CD14-positive monocyte (primary cell): Measurements from ENCODE around the gene ZNF467. TPM values are rescaled to one million over a fixed set of nuclear protein-coding genes. Genes with fewer than 3 reads are reported as not detected.

Source experiments
- DNase-seq, 3 donors: peaks; one replicate each; pipeline ENCODE4 v3.0.0-alpha.2; 2011 to 2022
- H2AFZ ChIP-seq: 2 replicates; pipeline ENCODE4 v1.6.0; 2012; ENCODE audit warnings: mild to moderate bottlenecking, low read depth, low read length, inconsistent platforms; ENCODE audit not compliant: insufficient read depth, poor library complexity, severe bottlenecking
- H3K27ac ChIP-seq, 2 donors: 1 replicate in 1 of 2; 2 replicates in 1 of 2; pipeline ENCODE4 v1.5.1; 2012 to 2013; ENCODE audit warnings: low read length in 2 of 2, control low read depth in 1 of 2, inconsistent platforms in 1 of 2, low read depth in 1 of 2, mild to moderate bottlenecking in 1 of 2
- H3K27me3 ChIP-seq, 2 donors: one replicate each; pipeline versions ENCODE4 v1.6.0 to v1.6.1; 2011 to 2013; ENCODE audit warnings: low read length in 2 of 2; ENCODE audit not compliant: control insufficient read depth in 2 of 2, insufficient read depth in 2 of 2
- H3K36me3 ChIP-seq, 2 donors: replicated peaks in 1 of 2; 1 replicate in 1 of 2; 2 replicates in 1 of 2; pipeline versions ENCODE4 v1.5.1 to v1.6.1; 2012 to 2013; ENCODE audit warnings: low read length in 2 of 2, control low read depth in 1 of 2, inconsistent platforms in 1 of 2, mild to moderate bottlenecking in 1 of 2; ENCODE audit not compliant: insufficient read depth in 2 of 2, control insufficient read depth in 1 of 2
- H3K4me1 ChIP-seq, 2 donors: 1 replicate in 1 of 2; 2 replicates in 1 of 2; pipeline versions ENCODE4 v1.5.1 to v1.6.1; 2012 to 2013; ENCODE audit warnings: low read length in 2 of 2, control low read depth in 1 of 2, inconsistent platforms in 1 of 2, mild to moderate bottlenecking in 1 of 2, moderate library complexity in 1 of 2; ENCODE audit not compliant: insufficient read depth in 2 of 2, control insufficient read depth in 1 of 2
- H3K4me2 ChIP-seq: replicated peaks from 2 replicates; pipeline ENCODE3; 2012; ENCODE audit warnings: low read length, moderate library complexity, mild to moderate bottlenecking; ENCODE audit not compliant: poor library complexity, severe bottlenecking; ENCODE audit errors: extremely low read depth
- H3K4me3 ChIP-seq, 3 experiments: fragments of 200-600 bp in 1 of 3; sonication (generic) in 1 of 3; replicated peaks in 1 of 3; 1 replicate in 2 of 3; 2 replicates in 1 of 3; pipeline ENCODE4 v1.5.1; 2011 to 2013; ENCODE audit warnings: low read length in 3 of 3, mild to moderate bottlenecking in 3 of 3, control low read depth in 2 of 3, low read depth in 2 of 3, inconsistent platforms in 1 of 3, moderate library complexity in 1 of 3
- H3K79me2 ChIP-seq: 2 replicates; pipeline ENCODE4 v1.6.0; 2012; ENCODE audit warnings: mild to moderate bottlenecking, control low read depth, inconsistent platforms, low read length, moderate library complexity; ENCODE audit not compliant: insufficient read depth
- H3K9ac ChIP-seq: 2 replicates; pipeline ENCODE4 v1.6.0; 2017; ENCODE audit warnings: low read length, mild to moderate bottlenecking; ENCODE audit not compliant: insufficient read depth, poor library complexity, severe bottlenecking
- H3K9me3 ChIP-seq, 2 donors: replicated peaks in 1 of 2; 1 replicate in 1 of 2; 2 replicates in 1 of 2; pipeline versions ENCODE4 v1.5.1 to v1.6.1; 2012 to 2013; ENCODE audit warnings: low read length in 2 of 2, control low read depth in 1 of 2; ENCODE audit not compliant: control insufficient read depth in 1 of 2, insufficient read depth in 1 of 2
- H4K20me1 ChIP-seq: 2 replicates; pipeline ENCODE4 v1.6.0; 2012; ENCODE audit warnings: mild to moderate bottlenecking, low read length, control low read depth, moderate library complexity; ENCODE audit not compliant: insufficient read depth
- H3K27ac Mint-ChIP-seq, 7 donors: one replicate each; pipeline ENCODE4 v1.8.0; 2020; ENCODE audit warnings: mild to moderate bottlenecking in 7 of 7, mixed read lengths in 7 of 7, moderate library complexity in 6 of 7, inconsistent platforms in 2 of 7
- H3K27me3 Mint-ChIP-seq, 3 donors: one replicate each; pipeline ENCODE4 v1.8.0; 2021 to 2022; ENCODE audit warnings: low read depth in 3 of 3, mild to moderate bottlenecking in 3 of 3, mixed read lengths in 3 of 3, moderate library complexity in 3 of 3, inconsistent platforms in 1 of 3
- H3K36me3 Mint-ChIP-seq, 2 donors: one replicate each; pipeline ENCODE4 v1.8.0; 2020; ENCODE audit warnings: mixed read lengths in 2 of 2, inconsistent platforms in 1 of 2, mild to moderate bottlenecking in 1 of 2
- H3K4me1 Mint-ChIP-seq: one replicate; pipeline ENCODE4 v1.8.0; 2020; ENCODE audit warnings: mild to moderate bottlenecking, mixed read lengths
- H3K4me3 Mint-ChIP-seq, 2 donors: one replicate each; pipeline ENCODE4 v1.8.0; 2020; ENCODE audit warnings: mild to moderate bottlenecking in 2 of 2, mixed read lengths in 2 of 2, moderate library complexity in 1 of 2
- H3K9me3 Mint-ChIP-seq, 7 donors: one replicate each; pipeline ENCODE4 v1.8.0; 2020 to 2022; ENCODE audit warnings: mixed read lengths in 7 of 7, mild to moderate bottlenecking in 6 of 7, moderate library complexity in 6 of 7, inconsistent platforms in 2 of 7
- CTCF ChIP-seq: fragments of 200-600 bp; IDR thresholded peaks from one replicate; pipeline ENCODE4 v1.8.0; 2022; ENCODE audit warnings: antibody characterized with exemption, mild to moderate bottlenecking
- WGBS: methylation state at CpG from one replicate; pipeline ENCODE4 v1.1.5; 2013; ENCODE audit warnings: missing lambda C conversion rate; ENCODE audit not compliant: insufficient coverage; 5-methylcytosine and 5-hydroxymethylcytosine counted together
- intact Hi-C, 2 donors: fragments of 100-400 bp; cut with micrococcal nuclease; formaldehyde crosslinking; loops; one replicate each; pipeline versions ENCODE4 v1.15.0 to v1.15.1; 2023
- polyA plus RNA-seq, 3 donors: library from polyadenylated mRNA; depleted of rRNA in 1 of 3; unstranded in 2 of 3; stranded (reverse) in 1 of 3; fragments of 300-500 nt in 2 of 3; fragments of >200 nt in 1 of 3; fragmentation: Illumina TruSeq in 2 of 3; gene quantifications; 1 replicate in 2 of 3; 2 replicates in 1 of 3; pipeline ENCODE4 v1.2.3, GENCODE V29; 2012 to 2021

Gene ZNF467
- polyA plus RNA-seq, 3 donors = 43.4 to 100 (median 52.8) TPM

GRCh38 chr7:149814494-149814893, 41.1 kb upstream of the ZNF467 start:
- H3K9ac ChIP-seq = no peak overlapping the region
- no peaks in the 10 kb centered on the region for H3K27me3 ChIP-seq
- no peak overlapping the region for H3K4me3 Mint-ChIP-seq
- no peaks in the 10 kb centered on the region for H3K9me3 Mint-ChIP-seq
- H3K4me1 ChIP-seq = no peaks in the 10 kb centered on the region
- no peaks in the 10 kb centered on the region for H3K79me2 ChIP-seq
- no peaks in the 10 kb centered on the region for H3K27me3 Mint-ChIP-seq
- no peaks in the 10 kb centered on the region for H3K4me1 Mint-ChIP-seq
- no peak overlapping the region for H2AFZ ChIP-seq
- no peaks in the 10 kb centered on the region for H3K36me3 ChIP-seq
- no peak overlapping the region for H3K4me2 ChIP-seq
- H3K27ac ChIP-seq = no peak overlapping the region
- no peak overlapping the region for H3K27ac Mint-ChIP-seq
- H3K9me3 ChIP-seq = no peaks in the 10 kb centered on the region
- H3K4me3 ChIP-seq = no peak overlapping the region
- H4K20me1 ChIP-seq = no peaks in the 10 kb centered on the region
- DNase-seq = no peak
- 91% methylated on average over 15 of the region's 15 CpGs for WGBS
- intact Hi-C loops = no loop called here
- TF ChIP-seq CTCF = no peak
- H3K36me3 Mint-ChIP-seq = no peaks in the 10 kb centered on the region

- no peaks in the 10 kb centered on the region for H3K4me1 ChIP-seq
- Mint-ChIP-seq H3K4me3 (no peak overlapping the region), H3K9me3 (no peaks in the 10 kb centered on the region), H3K27me3 (no peaks in the 10 kb centered on the region), H3K27ac (no peak overlapping the region), H3K36me3 (no peaks in the 10 kb centered on the region), H3K4me1 (no peaks in the 10 kb centered on the region)
- H4K20me1 ChIP-seq = no peaks in the 10 kb centered on the region
- H3K4me3 ChIP-seq = no peak overlapping the region
- DNase-seq = no peak
- no peaks in the 10 kb centered on the region for H3K36me3 ChIP-seq
- 89% methylated on average over 18 of the region's 28 CpGs for WGBS
- no peaks in the 10 kb centered on the region for H3K27me3 ChIP-seq
- no peak overlapping the region for H3K4me2 ChIP-seq
- no peak overlapping the region for H2AFZ ChIP-seq
- no peak overlapping the region for H3K9ac ChIP-seq
- no peaks in the 10 kb centered on the region for H3K79me2 ChIP-seq
- intact Hi-C loops = no loop called here
- no peaks in the 10 kb centered on the region for H3K9me3 ChIP-seq
- no peak overlapping the region for H3K27ac ChIP-seq
- TF ChIP-seq CTCF = no peak
These were observed 40.1 kb upstream of the ZNF467 start for GRCh38 chr7:149813254-149814035.
